ENCODE measurements around the gene ROS1.

GRCh38 chr6:117459204-117459944 lies 33.6 kb upstream of the ROS1 start:
- TF ChIP-seq POLR2A (IDR thresholded peaks at IDR 0.05) (no peak), CTCF (IDR thresholded peaks at IDR 0.05) (no peak)
